GM10266 (cell line): ENCODE results near the gene HSPA2.

ENCODE experiments used
- DNase-seq: peaks from one replicate; pipeline ENCODE4 v3.0.0; 2012; ENCODE audit errors: extremely low spot score
- CTCF ChIP-seq: IDR thresholded peaks from 2 replicates; pipeline ENCODE4 v1.5.1; 2012; ENCODE audit warnings: mild to moderate bottlenecking, low read depth; ENCODE audit not compliant: control insufficient read depth, insufficient read depth; ENCODE audit errors: missing control alignments

HSPA2 gene

GRCh38 chr14:64502456-64502855 is 38.1 kb upstream of the HSPA2 start:
- no peak for TF ChIP-seq CTCF

GRCh38 chr14:64502887-64503433 is 37.6 kb upstream of the HSPA2 start:
- DNase-seq, result no peak

More at GRCh38 chr14:64502456-64502855, 38.1 kb upstream of the HSPA2 start:
- DNase-seq, result no peak

GRCh38 chr14:64503434-64504309 is 36.9 kb upstream of the HSPA2 start, which contains the start of gene ZBTB25:
TSS of gene ZBTB25 (minus strand) at chr14:64503838. CDS start at chr14:64490533, 13,305 bp downstream.
- no peak for TF ChIP-seq CTCF
- DNase-seq, result peak; percentile 94

More at GRCh38 chr14:64502887-64503433, 37.6 kb upstream of the HSPA2 start:
- no peak for TF ChIP-seq CTCF

- TF ChIP-seq CTCF, result no peak
- peak; percentile 69 for DNase-seq
Observed at GRCh38 chr14:64504310-64504896, 36.1 kb upstream of the HSPA2 start, which contains the start of gene ZBTB1. TSS of gene ZBTB1 (plus strand) at chr14:64504770. CDS start at chr14:64521505, 16,735 bp downstream.

- peak; percentile 83 for DNase-seq
- no peak for TF ChIP-seq CTCF
Observed at GRCh38 chr14:64504897-64505794, 35.4 kb upstream of the HSPA2 start.

- no peak for TF ChIP-seq CTCF
- DNase-seq, result no peak
Observed at GRCh38 chr14:64506721-64507120, 33.8 kb upstream of the HSPA2 start.
